Activated CD4-positive, alpha-beta T cell treated with anti-CD3 and anti-CD28 coated beads for 1 hour (primary cell): ENCODE measurements around the gene OLR1.
A peak's percentile ranks its signal among the peaks of the same experiment; 100 is the strongest.

Source experiments
- DNase-seq: peaks from one replicate; pipeline ENCODE4 v3.0.0-alpha.2; 2020

OLR1 gene

DNA sequence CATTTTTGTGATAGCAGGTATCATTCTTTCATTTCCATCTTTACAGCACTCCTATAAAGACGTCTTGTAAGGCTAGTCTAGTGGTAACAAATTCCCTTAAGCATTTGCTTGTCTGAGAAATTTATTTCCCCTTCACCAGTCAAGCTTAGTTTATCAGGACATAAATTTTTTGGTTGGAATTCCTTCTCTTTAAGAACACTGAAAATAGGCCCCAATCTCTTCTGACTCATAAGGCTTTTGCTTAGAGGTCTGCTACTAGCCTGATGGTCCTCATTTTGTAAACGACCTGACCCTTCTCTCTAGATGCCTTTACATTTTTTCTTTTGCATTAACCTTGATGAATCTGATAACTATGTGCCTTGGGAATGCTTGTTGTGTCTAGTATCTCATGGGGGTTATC is 20.3 kb downstream of the OLR1 start:
- no peak for DNase-seq

DNA sequence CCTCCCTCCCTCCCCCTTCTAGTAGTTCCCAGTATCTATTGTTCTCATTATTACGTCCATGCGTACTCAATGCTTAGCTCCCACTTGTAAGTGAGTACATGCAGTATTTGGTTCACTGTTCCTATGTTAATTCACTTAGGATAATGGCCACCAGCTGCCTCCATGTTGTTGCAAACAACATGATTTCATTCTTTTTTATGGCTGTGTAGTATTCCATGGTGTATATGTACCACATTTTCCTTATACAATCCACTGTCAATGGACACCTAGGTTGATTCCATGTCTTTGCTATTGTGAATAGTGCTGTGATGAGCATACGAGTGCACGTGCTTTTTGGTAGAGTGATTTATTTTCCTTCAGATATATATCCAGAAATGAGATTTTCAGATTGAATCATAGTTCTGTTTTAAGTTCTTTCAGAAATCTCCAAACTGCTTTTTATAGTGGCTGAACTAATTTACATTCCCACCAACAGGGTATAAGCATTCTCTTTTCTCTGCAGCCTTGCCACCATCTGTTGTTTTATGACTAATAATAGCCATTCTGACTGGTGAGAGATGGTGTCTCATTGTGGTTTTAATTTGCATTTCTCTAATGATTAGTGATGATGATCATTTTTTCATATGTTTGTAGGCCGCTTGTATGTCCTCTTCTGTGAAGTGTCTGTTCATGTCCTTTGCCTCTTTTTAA is 24.1 kb downstream of the OLR1 start:
- no peak for DNase-seq

DNA sequence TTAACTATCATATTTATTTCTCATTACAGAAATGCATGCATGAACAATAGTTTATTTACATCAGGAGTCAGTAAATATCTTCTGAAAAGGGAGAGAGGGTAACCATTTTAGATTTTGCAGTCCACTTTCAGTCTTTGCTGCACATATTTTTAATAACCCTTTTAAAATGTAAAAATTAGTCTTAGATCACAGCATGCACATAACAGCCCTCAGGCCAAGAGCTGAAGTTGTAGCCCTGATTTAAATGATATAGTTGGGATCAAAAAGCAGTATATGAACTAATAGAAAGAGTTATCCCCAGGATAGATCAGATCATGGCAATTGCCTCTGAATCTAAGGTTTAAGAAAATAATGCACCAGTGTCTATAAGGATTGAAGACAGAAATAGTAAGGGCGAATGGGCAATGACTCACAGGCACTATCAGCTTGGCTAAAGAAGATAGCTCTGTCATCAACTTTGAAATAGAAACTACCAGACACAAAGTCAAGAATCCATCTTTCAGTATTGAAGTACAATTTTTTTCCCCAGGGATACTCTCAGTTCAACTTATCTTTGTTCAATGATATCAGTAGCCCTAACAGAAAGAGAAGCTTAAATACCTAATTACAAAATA is 28.8 kb downstream of the OLR1 start:
- DNase-seq = no peak

DNA sequence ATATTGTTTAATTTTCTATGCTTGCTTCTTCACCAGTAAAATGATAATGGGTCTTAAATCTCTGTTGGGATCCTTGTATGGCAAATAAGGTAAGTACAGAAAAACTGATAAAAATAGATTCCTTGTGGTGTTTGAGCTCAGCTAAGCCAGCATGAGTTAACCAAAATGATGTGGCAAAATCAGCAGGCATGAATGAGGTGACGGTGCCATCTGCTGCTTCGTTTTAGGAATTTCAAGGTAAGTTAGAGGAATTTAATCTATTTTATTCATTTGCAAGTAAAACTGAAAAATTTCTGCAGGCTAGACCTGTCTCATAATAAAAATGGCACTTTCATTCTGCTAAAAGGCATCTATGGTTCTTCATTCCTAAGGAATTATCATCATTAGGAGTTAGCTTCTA is 31.9 kb downstream of the OLR1 start:
- peak; percentile 11 for DNase-seq

DNA sequence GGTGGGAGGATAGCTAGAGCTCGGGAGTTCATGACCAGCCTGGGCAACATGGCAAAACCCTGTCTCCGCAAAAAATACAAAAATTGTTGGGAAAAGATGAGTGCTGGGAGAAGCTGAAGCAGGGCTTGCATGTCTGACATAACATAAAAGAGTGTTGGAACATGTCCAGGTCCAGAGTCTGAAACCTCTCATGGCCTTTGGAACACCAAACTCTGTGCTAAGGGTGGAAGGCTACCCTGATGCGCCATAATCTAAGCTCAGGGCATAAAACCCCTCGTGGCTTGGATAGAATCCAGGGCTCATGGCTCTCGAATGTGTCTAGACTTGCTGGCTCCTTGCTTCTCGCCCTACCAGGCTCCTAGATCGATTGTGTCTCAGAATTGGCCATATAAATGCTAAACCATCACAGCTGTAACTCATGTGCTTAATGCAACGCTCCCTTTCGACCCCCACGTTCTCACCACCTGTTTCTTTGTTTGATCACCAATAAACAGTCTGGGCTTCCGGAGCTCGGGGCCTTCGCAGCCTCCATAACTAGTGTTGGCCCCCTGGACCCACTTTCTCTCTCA is 35.2 kb downstream of the OLR1 start:
- no peak for DNase-seq

DNA sequence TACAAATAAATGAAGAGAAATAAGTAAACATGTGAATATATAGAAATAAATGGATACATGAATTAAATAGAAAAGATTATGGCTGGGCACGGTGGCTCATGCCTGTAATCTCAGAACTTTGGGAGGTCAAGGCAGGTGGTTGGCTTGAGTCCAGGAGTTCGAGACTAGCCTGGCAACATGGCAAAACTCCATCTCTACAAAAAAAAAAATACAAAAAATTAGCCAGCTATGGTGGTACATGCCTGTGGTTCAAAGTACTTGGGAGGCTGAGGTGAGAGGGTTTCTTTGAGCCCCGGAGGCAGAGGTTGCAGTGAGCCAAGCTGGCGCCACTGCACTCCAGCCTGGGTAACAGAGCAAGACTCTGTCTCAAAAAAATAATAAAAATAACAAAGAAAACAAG is 36.8 kb downstream of the OLR1 start:
- no peak for DNase-seq

DNA sequence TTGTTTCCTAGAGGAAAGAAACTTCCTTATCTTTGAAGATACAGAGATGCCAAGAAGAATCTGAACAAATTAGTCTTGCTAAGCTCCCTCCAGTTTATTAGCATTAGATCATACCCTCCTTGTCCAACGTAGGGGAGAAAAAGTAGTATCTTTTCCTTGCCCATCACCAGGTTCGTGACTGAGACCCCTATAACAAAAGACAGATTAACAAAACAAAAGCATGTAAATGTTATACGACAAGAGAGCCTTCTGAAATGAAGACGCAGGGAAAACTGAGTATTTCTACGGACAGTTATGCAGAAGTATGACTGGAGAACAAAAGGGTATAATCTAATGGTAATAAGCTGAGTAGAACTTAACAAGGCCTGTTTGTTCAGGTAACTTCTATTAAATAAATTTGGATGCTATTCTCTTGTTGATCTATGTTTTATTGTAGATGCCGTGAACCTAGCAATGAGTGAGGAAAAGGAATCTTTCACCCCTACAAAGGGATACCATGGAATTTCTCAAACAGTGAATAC is 39.0 kb downstream of the OLR1 start:
- no peak for DNase-seq

DNA sequence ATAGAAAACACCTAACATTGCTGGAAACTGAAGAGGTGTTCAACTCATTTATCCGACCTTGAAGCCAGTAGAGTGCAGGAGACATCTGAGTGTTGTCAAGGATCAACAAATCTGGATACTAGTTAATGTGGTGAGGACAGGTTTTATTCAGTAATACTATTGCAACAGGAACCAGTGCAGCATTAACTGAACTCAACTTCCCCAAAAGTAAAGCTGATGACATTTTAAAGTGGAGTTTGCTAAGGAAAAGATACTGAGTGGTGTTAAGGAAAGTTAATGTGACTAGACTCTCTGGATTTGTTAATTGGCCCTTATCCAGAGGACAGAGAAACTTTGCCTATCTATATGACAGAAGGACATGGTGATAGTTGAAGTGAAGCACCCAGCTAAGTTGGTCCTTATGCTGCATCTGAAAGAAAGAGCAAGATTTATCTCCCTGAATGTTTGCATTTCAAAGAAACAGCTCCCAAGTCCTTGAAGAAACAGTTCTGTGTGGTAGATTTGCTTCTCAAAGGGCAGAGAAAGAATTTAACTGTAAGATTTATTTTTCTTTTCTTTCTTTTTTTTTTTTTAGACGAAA is 40.7 kb downstream of the OLR1 start:
- DNase-seq = no peak

DNA sequence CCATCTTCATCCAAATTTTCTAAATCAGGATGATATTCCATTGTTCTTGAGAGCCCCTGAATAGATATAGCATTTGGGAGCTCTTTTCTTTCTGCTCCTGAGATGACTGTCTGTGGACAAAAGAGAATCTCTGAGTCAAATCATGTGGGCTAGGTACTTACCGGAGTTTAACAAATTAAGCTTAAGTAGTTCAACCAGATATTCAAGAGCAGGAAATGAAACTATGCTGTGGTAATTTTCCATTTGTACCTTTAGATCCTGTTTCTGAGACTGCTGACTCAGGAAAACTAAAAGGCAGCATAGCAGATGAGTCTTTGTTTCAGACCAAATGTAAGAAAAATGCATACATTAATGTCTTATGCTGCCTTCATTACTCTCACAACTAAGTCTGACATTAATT is 41.9 kb downstream of the OLR1 start, which contains the start of gene CLEC7A:
Gene CLEC7A (minus strand): TSS at position 158 of the 400 bp plus-strand sequence. CDS start 117 bp downstream, at position 41.
- DNase-seq = no peak

DNA sequence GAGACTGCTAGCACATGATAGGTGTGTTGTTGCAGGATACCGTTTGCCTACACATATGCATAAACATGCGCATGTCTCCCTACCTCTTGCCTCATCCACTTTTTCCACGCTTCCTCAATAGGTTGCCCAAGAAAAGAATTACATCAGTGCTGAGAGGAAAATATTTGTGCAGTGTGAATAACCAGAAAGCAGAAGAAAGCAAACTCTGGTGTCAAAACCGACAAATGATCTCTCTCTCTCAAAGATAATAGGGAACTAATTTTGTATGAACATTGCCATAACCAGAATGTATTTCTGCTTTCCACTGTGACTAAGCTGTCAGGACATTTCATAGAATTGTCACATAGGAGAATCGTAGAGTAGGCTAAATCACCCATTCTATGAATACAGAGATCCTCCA is 43.2 kb downstream of the OLR1 start:
- DNase-seq = no peak

DNA sequence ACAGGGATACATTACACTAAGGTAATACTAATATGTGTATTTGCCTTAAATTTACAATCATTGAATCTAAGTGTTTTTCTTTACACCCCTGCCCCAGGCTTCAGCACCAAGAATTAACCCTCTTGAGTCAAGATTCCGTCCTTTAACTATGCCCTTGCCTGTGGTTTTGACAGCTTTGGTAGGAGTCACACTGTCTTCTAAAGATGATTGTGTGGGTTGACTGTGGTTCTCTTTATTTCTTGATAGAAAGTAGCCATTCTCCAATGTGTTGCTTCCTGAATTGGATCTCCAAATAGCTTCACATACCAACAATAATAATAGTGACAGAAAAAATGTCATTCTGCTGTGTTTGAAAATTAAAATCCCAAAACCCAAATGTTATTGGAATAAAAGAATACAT is 45.5 kb downstream of the OLR1 start:
- DNase-seq = no peak

DNA sequence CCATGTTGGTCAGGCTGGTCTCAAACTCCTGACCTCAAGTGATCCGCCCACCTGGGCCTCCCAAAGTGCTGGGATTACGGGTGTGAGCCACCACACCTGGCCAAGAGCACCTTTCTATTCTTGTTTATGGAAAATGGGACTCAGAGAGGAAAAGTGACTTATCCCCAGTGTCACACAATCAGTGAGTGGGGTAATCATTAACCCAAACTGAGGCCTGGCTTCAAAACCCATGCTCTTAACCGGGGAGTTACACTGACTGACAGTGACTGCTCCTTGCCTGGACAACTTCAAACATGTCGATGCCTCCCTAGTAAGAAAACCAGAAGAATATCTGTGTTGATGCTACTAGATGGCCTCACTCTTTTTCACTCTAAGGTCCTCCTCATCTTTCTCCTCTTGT is 49.2 kb downstream of the OLR1 start:
- DNase-seq = no peak

DNA sequence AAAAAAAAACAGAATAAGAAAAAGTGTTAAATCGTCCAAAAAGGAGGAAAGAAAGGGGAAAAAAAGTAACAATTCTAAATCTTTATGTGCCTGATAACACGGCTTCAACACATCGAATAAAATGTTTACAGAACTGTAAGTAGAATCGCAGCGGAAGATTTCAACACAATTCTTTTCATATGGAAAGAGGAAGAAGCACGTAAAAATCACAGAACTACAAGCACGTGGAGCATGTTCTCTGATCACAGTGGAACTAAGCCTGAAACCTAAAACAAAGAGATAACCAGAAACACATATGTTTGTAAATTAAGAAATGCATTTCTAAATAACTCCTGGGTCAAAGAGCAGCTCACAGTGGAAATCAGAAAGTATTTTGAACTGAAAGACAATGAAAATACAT is 50.7 kb downstream of the OLR1 start:
- DNase-seq = no peak

DNA sequence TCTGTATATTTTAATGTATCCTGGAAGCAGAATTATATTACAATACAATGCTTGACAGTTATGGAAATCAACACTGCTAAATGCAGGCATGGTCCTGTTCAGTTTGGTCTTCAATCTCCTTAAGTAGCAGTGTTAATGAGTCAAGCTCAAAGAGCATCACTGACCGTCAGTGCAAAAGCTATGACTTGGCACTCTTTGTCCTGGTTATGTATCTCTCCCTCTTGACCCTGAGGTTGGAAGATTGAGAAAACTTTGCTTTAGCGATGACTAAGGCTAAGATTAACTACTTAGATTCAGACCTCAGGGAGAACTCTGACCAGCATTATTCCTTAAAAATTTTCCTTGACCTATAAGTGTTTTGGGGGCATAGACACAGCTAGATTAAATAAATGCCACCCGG is 52.9 kb downstream of the OLR1 start:
- DNase-seq = no peak

DNA sequence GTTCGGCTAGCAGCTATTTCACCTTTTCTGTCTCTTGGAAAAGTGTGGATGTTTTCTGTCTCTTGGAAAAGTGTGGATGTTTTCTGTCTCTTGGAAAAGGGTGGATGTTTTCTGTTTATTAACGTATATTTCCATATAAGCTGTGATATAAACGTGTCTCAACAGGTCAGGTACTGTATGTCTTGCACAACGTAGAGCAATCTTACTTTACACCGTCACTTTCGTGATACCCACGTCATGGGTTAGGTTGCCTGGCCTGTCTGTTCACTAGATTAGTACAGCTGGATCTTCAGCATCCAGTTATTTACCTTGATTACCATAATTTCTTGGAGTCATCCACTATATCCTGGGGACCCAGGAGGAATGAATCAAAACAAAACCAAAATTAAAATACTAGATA is 56.0 kb downstream of the OLR1 start:
- no peak for DNase-seq

DNA sequence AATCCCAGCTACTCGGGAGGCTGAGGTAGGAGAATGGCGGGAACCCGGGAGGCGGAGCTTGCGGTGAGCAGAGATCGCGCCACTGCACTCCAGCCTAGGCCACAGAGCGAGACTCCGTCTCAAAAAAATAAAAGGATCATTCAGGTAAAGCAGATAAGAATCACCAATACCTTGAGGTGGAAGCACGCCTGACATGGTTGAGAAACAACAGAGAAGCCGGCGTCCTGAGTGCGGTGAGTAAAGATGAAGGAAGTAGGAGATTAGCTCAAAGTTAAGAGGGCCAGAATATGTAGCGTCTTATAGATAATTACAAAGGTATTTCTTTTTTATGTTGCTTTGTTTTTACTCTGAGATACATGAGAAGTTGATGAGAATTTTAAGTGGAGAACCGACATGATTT is 56.6 kb downstream of the OLR1 start:
- no peak for DNase-seq

DNA sequence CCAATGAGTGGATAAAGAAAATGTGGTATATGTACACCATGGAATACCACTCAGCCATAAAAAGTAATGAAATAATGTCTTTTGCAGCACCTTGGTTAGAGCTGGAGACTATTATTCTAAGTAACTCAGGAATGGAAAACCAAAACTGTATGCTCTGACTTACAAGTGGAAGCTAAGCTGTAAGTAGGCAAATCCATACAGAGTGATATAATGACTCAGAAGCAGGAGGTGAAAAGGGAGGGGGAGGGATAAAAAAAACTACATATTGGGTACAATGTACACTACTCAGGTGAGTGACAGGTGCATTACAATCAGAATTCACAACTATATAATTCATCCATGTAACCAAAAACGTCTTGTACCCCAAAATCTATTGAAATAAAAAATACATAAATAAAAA is 58.0 kb downstream of the OLR1 start:
- no peak for DNase-seq

DNA sequence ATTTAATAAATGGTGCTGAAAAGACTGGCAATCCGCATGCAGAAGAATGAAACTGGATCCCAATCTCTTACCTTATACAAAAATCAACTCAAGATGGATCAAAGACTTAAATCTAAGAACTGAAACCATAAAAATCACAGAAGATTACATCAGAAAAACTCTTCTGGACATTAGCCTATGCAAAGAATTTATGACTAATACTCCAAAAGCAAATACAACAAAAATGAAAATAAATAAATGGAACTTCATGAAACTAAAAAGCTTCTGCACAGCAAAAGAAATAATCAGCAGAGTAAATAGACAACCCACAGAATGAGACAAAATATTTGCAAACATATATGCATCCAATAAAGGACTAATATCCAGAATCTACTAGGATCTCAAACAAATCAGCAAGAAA is 58.9 kb downstream of the OLR1 start:
- DNase-seq = no peak

DNA sequence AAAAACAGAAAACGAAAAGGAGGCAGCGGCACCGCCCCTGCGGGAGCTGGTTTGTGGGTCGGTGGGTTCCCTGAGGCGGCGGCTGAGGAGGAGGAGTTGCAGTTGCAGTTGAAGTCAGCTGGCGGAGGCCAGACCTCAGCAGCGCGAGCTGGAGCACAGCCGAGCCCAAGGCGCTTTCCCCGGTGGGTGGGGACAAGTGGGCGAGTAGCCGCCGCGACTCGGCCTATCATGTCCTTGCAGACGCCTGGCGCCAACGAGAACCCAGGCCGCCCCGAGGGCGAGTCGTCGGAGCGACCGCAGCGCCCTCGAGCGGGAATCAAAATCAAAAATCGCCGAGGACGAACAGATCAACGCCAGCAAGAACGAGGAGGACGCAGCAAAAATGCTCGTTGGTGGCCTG is 60.5 kb downstream of the OLR1 start:
- DNase-seq = no peak

DNA sequence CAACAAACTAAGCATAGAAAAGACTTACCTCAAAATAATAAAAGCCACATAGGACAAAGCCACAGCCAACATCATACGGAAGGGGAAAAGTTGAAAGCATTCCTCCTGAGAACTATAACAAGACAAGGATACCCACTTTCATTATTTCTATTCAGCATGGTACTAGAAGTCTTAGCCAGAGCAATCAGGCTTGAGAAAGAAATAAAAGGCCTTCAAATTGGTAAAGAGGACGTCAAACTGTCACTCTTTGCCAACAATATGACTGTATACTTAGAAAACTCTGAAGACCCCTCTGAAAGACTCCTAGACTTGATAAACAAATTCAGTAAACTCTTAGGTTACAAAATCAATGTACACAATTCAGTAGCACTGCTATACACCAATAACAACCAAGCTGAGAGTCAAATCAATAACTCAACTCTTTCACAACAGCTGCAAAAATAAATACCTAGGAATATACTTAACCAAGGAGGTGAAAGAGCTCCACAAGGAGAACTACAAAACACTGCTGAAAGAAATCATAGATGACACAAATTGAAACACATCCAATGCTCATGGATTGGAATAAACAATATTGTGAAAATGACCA is 61.6 kb downstream of the OLR1 start:
- DNase-seq = no peak
